Mammary epithelial cell (primary cell): ENCODE results near the gene PUS1.

Source experiments
- CTCF ChIP-seq, 2 donors: IDR thresholded peaks in 1 of 2; conservative IDR thresholded peaks in 1 of 2; 2 replicates each; pipeline ENCODE4 v1.5.1; 2011 to 2012; ENCODE audit warnings: inconsistent platforms in 2 of 2, low read length in 2 of 2, mild to moderate bottlenecking in 2 of 2, control low read depth in 1 of 2, low read depth in 1 of 2; ENCODE audit not compliant: insufficient read depth in 1 of 2; ENCODE audit errors: extremely low read depth in 1 of 2
- EZH2 ChIP-seq: IDR thresholded peaks from 2 replicates; pipeline ENCODE4 v1.6.1; 2012; ENCODE audit warnings: low read length, inconsistent platforms, borderline replicate concordance

GRCh38 chr12:131959641-131960589 is 30.8 kb downstream of the PUS1 start:
- TF ChIP-seq EZH2 = no peak
- TF ChIP-seq CTCF (conservative IDR thresholded peaks at IDR 0.05 in 1 of 2, IDR thresholded peaks at IDR 0.05 in 1 of 2; ENCODE audit: extremely low read depth in 1 of 2, insufficient read depth in 1 of 2, low read depth in 1 of 2, low read length in 2 of 2) = no peak
